GM19438 (cell line): ENCODE measurements around the gene TRIM52.

ENCODE experiments used
- ATAC-seq: cut with Tn5 transposase; IDR thresholded peaks from one replicate; pipeline ENCODE4 v1.9.1; 2021; ENCODE audit warnings: low read depth; ENCODE audit not compliant: unreplicated experiment

TRIM52 gene

GRCh38 chr5:181259283-181259682 is 1.7 kb downstream of the TRIM52 start:
- ATAC-seq, result no peak

GRCh38 chr5:181258576-181258975 is 2.4 kb downstream of the TRIM52 start:
- ATAC-seq, result no peak

- ATAC-seq, result no peak
These were observed 4.9 kb downstream of the TRIM52 start for GRCh38 chr5:181255836-181256578.

- no peak for ATAC-seq
These were observed 5.7 kb downstream of the TRIM52 start for GRCh38 chr5:181255276-181255675.

GRCh38 chr5:181248277-181248676 is 12.7 kb downstream of the TRIM52 start:
- ATAC-seq, result no peak

- ATAC-seq, result peak; percentile 40
These were observed 14.5 kb downstream of the TRIM52 start for GRCh38 chr5:181246276-181247049.

- ATAC-seq, result peak; percentile 12
These were observed 15.3 kb downstream of the TRIM52 start for GRCh38 chr5:181245427-181246275.

- peak; percentile 62 for ATAC-seq
These were observed 17.2 kb downstream of the TRIM52 start, which contains the start of gene RACK1 for GRCh38 chr5:181243564-181244343. Gene RACK1, minus strand, starts transcription at chr5:181243906. Its CDS starts 106 bp downstream, at chr5:181243800.

GRCh38 chr5:181243018-181243563 is 17.9 kb downstream of the TRIM52 start:
- ATAC-seq, result no peak

- ATAC-seq, result no peak
These were observed 18.9 kb downstream of the TRIM52 start for GRCh38 chr5:181242031-181242451.

- ATAC-seq, result no peak
These were observed 19.5 kb downstream of the TRIM52 start for GRCh38 chr5:181241393-181241975.

- ATAC-seq, result no peak
These were observed 21.8 kb downstream of the TRIM52 start for GRCh38 chr5:181239062-181239663.

- no peak for ATAC-seq
These were observed 23.1 kb downstream of the TRIM52 start for GRCh38 chr5:181237729-181238385.

GRCh38 chr5:181236954-181237641 is 23.8 kb downstream of the TRIM52 start:
- no peak for ATAC-seq

GRCh38 chr5:181236471-181236870 is 24.5 kb downstream of the TRIM52 start:
- no peak for ATAC-seq

- ATAC-seq, result no peak
These were observed 25.1 kb downstream of the TRIM52 start for GRCh38 chr5:181235689-181236366.

- ATAC-seq, result no peak
These were observed 25.6 kb downstream of the TRIM52 start for GRCh38 chr5:181235323-181235688.
